ENCODE measurements around the gene CD247.

The CD247 gene

GRCh38 chr1:167463080-167463479 is 55.2 kb downstream of the CD247 start:
- DNase-seq: no peak

- no peak for DNase-seq
These were observed 56.0 kb downstream of the CD247 start for GRCh38 chr1:167462341-167462740.

- peak in 1 of 14 donors; percentile 21 for DNase-seq
These were observed 57.5 kb downstream of the CD247 start for GRCh38 chr1:167460836-167461235.

- DNase-seq: no peak
These were observed 60.3 kb downstream of the CD247 start for GRCh38 chr1:167457936-167458584.

DNA sequence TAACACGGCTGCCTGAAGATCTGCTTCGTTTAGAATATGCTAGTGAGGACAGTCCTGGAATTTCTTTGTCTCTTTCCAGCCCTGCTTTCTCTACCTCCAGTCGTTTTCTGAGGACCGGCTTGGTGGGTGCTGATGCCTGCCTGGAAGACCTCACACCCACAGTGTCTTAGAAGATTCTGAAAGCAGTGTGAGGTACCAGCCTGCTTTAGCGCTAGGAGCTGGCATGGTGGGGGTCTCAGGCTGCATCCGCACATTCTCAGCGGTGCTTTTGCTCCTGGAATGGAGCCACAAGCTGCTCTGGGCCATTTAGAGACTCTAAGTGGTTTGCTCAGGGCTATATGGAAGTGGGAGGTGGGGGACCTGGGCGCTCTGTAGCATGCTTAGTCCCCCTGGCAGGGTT is 61.4 kb downstream of the CD247 start:
- DNase-seq: no peak

DNA sequence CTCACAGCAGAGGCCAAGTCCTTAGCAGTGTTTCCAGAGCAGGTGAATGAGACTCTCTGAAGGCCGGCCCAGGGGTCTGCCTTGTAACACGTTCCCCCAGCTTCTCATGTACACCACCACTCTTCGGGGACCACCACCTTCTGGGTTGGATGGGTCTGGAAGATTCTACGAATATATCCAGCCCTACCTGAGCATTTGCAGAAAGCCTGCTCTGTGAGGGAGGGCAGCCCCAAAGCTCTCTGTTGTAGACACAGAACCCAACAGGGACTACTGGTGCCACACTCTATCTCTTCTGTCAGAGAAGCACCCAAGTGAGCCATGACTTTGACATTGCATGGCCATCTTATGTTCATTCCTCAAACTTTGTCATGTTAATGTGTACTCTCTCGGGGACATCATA is 61.8 kb downstream of the CD247 start:
- DNase-seq: no peak

- DNase-seq: peak in 6 of 14 donors; percentile 29 to 54 (median 51)
These were observed 62.4 kb downstream of the CD247 start for GRCh38 chr1:167455786-167456446.

DNA sequence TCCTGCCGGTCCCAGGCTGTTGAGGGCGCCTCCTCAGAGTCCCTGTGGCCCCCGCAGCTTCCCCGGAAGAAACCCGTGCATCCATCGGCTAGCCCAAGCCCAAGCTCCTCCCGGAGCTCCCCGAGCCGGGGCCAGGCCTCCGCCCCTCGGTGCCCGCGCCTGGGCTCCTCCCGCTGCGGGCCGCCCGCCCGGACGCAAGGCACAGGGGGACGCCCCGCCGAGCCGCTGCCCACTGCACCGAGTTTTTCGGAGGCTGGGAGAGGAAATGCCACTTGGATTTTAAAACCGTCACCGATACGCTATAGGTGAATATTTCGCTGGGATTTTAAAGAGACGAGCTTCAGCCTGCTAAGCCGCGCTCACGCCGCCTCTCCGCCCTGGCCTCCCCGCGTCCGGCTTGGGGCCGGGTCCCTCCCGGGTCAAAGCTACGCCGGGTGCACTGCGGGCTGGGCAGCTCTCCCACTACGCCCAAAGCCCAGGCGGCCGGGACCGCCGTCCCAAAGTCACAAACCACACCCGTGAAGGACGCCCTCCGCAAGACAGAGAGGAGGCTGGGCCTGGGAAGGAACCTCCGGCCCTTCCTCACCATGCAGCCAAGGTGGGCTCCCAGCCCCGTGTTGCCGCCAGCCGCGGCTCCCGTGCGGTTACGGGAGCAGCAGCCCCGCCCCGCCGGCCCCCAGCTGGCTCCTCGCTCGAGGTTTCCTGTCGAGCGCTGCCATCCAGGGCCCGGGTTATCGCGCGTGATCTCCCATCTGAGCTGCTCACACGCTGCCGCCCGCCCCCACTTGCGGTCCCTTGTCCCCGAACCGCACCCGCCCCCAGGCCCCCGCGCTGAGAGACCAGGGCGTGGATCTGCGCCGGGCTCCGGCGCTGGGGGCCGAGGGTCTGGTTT is 63.2 kb downstream of the CD247 start:
- DNase-seq: peak in 11 of 14 donors; percentile 18 to 56 (median 52)

DNA sequence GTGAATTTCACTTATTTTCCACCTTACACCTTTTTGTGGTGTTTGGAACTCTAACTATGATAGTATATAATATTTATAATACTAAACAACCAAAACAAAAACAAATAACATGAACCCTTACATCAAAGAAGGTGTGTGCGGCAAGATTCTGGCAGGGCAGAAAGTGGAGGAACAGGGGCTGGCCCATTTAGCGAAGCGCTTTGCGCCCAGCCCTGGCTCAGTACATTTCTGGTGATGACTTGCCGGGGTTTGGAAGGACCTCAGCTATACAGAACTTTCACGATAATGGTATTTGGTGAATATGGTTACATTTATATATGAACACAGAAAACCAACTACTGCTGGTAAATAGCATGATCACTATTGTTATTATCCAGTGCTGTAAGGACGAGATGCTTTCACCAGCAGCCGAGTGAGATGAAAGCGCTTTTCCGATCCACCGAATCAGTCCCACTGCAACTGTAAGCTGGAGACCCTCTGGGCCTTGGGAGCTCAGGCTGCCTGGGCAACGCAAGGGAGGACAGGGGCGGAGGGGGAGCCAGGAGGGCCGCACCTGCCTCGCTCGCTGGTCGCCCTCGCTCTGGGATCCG is 63.9 kb downstream of the CD247 start:
- peak in 2 of 14 donors; percentile 52 to 56 for DNase-seq

GRCh38 chr1:167453123-167453522 is 65.2 kb downstream of the CD247 start:
- DNase-seq: no peak

DNA sequence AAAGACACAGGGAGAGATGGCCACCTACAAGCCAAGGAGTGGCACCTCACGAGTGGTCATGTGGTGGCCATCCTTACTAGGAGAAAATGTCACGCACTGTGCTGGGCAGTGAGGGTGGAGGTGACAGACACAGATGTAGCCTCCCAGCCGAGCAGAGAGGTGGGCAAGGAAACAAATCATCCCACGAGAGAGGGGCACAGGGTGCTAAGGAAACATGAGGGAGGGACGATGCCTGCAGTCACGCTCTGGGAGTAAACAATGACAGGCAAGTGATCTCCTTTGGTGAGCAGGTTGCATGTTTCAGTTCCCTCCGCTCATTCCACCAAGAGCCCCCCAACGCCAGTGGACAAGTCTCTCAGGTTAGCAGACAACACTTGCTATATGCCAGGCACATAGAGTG is 65.8 kb downstream of the CD247 start:
- DNase-seq: no peak

GRCh38 chr1:167450843-167451242 is 67.5 kb downstream of the CD247 start:
- no peak for DNase-seq

GRCh38 chr1:167447521-167448136 is 70.7 kb downstream of the CD247 start:
- no peak for DNase-seq

GRCh38 chr1:167446966-167447365 is 71.4 kb downstream of the CD247 start:
- DNase-seq: no peak

- no peak for DNase-seq
These were observed 74.6 kb downstream of the CD247 start for GRCh38 chr1:167443757-167444156.

DNA sequence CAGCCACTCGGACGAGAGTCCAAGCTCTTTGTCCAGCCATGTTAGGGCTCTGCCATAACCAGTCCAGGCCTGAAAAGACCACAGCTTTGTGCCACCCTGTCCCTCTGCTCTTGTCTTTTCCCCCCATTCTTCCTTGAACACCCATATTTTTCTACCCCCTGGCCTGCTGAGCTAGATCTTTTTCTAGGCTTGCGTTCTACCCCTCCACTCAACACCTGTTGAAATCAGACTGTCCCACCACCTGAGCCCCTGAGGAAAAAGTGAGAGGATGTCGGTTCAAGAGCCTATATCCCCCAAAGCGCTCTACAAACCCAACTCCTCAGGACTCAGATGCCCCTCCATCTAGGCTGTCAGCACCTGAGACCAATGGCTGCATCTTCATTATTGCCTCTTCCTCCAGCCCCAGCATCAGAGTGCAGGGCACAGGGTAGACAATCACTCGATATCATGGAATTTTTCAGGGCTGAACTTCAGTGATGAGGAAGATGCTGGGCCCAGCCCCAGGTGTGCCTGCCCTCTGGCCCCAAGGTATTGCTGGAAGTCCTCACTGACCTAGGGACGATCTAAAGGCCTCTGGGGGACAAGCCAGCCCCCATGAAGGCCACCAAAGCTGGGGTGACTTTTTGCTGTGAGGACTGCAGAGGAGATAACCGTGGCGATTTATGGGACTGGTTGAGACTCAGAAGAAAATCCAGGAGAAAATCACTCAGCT is 75.3 kb downstream of the CD247 start:
- no peak for DNase-seq

GRCh38 chr1:167442142-167442848 is 76.0 kb downstream of the CD247 start:
- DNase-seq: peak in 11 of 14 donors; percentile 11 to 76 (median 47)

DNA sequence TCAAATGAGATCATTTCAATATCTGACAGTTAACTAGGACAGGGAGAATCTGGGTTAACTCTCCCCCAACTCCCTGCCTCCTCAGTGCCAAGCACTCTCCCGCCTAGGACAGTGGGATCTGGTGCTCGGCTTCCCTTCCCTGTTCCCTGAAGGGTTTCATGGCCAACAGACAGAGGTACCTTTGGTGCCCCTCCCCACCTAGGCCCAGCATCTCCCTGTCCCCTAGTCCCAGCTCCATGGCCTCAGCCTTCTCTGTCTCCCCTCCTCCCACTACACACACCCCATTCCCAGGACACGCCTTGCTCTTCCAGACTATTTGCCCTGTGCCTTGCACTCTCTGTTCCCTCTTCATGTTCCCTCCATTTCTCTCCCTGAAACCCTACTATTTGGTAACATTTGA is 77.1 kb downstream of the CD247 start:
- no peak for DNase-seq

- no peak for DNase-seq
These were observed 77.6 kb downstream of the CD247 start for GRCh38 chr1:167440776-167441175.

DNA sequence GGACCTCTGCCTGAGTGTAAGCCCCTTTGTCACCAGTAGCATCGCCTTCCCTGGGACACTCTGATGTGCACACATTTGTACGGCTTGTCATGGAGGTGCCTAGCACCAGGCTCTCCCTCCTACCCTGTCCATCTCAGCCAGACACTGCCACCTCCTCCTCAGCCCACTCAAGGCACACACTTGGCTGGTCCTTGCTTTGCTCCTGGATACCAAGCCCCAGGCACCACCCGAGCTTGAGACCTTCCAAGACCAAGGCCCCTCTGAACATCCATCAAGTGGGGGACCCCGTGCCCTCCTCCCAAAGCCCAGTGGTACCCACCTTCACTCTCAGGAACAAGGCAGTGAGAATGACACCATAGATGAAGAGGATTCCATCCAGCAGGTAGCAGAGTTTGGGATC is 78.0 kb downstream of the CD247 start:
- DNase-seq: no peak

All from C1 segment of cervical spinal cord (tissue), 14 donors.